ENCODE data around the gene MRPL52.

Gene MRPL52

DNA sequence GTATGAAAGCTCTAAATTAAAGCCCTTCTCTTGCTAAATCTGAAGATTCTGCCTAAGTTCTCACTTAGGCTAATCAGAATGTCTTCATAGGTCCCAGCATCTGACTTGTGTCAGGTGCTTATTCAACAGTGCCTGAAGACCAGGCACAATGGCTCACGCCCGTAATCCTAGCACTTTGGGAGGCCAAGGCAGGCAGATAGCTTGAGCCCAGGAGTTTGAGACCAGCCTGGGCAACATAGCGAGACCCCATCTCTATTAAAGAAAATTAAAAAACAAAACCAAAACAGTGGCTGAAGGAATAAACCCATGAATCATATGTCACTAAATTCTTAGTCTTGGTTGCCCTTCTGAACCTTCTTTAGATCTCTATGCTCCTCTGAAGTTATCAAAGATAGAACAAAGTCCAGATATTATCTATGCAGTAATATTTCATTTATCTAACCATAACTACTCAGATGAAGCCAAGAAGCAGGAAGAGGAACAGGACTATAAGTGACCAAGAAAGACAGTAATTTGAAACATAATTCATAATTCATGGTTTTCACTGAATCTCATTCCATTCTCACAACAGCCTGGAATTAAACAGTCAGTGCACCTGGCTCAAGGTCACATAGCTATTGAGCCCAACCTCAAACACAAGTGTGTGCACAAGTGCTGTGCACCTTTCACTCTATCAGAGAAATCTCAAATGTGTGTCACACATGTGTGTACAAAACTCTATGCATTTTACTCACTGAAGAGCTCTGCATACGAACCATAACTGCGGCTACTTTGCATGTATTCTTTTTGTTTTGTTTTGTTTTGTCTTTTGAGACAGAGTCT, 21.1 kb upstream of the MRPL52 start:
- Histone ChIP-seq H3K36me3 (ENCODE audit: control insufficient read depth in 2 of 2, insufficient read depth in 2 of 2, low read length in 2 of 2) (no peaks in the 10 kb centered on the region), H3K27ac (ENCODE audit: low read depth in 2 of 2, low read length in 2 of 2) (no peak overlapping the region)

DNA sequence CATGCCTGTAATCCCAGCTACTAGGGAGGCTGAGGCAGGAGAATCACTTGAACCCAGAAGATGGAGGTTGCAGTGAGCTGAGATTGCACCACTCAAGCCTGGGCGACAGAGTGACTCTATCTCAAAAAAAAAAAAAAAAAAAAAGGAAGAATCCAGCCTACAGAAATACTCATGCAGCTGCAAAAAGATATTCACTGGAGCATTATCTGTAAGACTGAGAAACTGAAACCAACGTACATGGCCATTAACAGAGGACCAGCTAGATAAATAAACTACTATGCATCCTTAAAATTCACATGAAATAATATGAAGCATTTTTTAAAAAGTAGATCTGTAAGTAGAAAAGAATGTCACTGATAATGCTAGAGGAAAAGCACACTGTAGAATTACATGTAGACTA, 18.0 kb upstream of the MRPL52 start:
- Histone ChIP-seq H3K27me3 (ENCODE audit: control insufficient read depth in 2 of 2, insufficient read depth in 2 of 2, low read length in 2 of 2) (no peaks in the 10 kb centered on the region), H3K4me3 (ENCODE audit: low read length in 2 of 2) (no peak overlapping the region)

More for the DNA sequence above, 21.1 kb upstream of the MRPL52 start:
- Histone ChIP-seq H3K27me3 (ENCODE audit: control insufficient read depth in 2 of 2, insufficient read depth in 2 of 2, low read length in 2 of 2) (no peaks in the 10 kb centered on the region), H3K4me1 (ENCODE audit: control insufficient read depth in 2 of 2, insufficient read depth in 2 of 2, low read length in 2 of 2) (peaks cover 0 to 2% of the 10 kb centered on the region in 2 donors), H3K9ac (ENCODE audit: low read depth in 1 of 2, low read length in 2 of 2) (no peak overlapping the region), H3K9me3 (ENCODE audit: control insufficient read depth in 2 of 2, low read length in 2 of 2) (no peaks in the 10 kb centered on the region), H3K4me3 (ENCODE audit: low read length in 2 of 2) (no peak overlapping the region)

DNA sequence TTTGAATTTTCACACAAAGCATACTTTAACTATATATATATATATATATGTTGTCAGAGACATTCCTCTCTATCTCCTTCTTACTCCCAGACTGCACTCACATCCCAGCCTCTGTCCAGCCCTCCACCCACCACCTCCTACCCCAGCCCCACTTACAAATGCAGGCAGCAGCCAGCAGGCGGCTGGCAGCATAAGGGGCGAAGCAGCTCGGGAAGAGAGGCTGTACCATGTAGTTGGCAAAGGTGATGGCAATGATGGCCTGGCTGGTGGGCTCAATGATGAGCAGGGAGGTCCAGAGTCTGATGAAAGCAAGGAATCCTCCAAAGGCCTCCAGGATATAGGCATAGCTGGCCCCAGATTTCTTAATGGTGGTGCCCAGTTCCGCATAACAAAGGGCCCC, 16.9 kb upstream of the MRPL52 start:
- Histone ChIP-seq H3K9ac (ENCODE audit: low read depth in 1 of 2, low read length in 2 of 2) (no peak overlapping the region), H3K4me1 (ENCODE audit: control insufficient read depth in 2 of 2, insufficient read depth in 2 of 2, low read length in 2 of 2) (peaks cover 5 to 10% of the 10 kb centered on the region in 2 donors), H3K36me3 (ENCODE audit: control insufficient read depth in 2 of 2, insufficient read depth in 2 of 2, low read length in 2 of 2) (no peaks in the 10 kb centered on the region), H3K4me3 (ENCODE audit: low read length in 2 of 2) (peak overlapping the region in 1 of 2 donors; percentile 31), H3K9me3 (ENCODE audit: control insufficient read depth in 2 of 2, low read length in 2 of 2) (no peaks in the 10 kb centered on the region), H3K27ac (ENCODE audit: low read depth in 2 of 2, low read length in 2 of 2) (no peak overlapping the region), H3K27me3 (ENCODE audit: control insufficient read depth in 2 of 2, insufficient read depth in 2 of 2, low read length in 2 of 2) (no peaks in the 10 kb centered on the region)

More for the DNA sequence above, 18.0 kb upstream of the MRPL52 start:
- H3K27ac ChIP-seq (ENCODE audit: low read depth in 2 of 2, low read length in 2 of 2) = no peak overlapping the region
- no peaks in the 10 kb centered on the region for H3K36me3 ChIP-seq (ENCODE audit: control insufficient read depth in 2 of 2, insufficient read depth in 2 of 2, low read length in 2 of 2)
- no peak overlapping the region for H3K9ac ChIP-seq (ENCODE audit: low read depth in 1 of 2, low read length in 2 of 2)
- H3K4me1 ChIP-seq (ENCODE audit: control insufficient read depth in 2 of 2, insufficient read depth in 2 of 2, low read length in 2 of 2) = peaks cover 5 to 12% of the 10 kb centered on the region in 2 donors
- H3K9me3 ChIP-seq (ENCODE audit: control insufficient read depth in 2 of 2, low read length in 2 of 2) = no peaks in the 10 kb centered on the region

DNA sequence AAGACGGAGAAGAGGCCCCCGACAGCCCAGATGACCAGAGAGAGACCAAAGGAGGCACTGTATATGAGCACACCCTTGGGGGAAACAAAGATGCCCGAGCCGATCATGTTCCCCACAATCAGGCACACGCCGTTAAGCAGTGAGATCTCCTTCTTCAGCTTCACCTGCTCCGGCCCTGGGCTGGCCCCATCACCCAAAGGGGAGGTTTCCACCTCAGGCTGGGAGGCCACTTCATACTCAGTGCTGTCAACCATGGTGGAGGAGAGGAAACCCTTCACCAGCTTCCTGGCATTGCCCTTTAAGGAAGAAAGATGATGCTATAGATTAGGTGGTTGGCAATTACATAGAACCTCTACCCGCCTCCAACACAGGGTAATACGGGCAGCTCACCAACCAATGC, 16.5 kb upstream of the MRPL52 start:
- H3K27ac ChIP-seq (ENCODE audit: low read depth in 2 of 2, low read length in 2 of 2) = no peak overlapping the region
- H3K9ac ChIP-seq (ENCODE audit: low read depth in 1 of 2, low read length in 2 of 2) = no peak overlapping the region
- no peak overlapping the region for H3K4me3 ChIP-seq (ENCODE audit: low read length in 2 of 2)

DNA sequence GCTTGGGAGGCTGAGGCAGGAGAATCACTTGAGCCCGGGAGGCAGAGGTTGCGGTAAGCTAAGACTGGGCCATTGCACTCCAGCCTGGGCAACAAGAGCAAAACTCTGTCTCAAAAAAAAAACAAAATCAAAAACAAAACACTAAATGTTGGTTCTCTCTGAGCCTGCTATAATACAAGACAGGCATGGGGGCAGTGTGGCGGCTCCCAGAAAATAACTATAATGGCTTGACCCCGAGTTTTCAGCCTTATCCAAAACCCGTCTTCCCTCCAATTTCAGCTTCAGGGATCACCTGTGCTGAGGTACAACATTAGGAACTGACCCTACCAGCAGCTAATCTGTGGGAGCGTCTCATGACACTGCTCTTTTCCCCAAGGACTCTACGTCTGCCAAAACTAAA, 15.3 kb upstream of the MRPL52 start:
- Histone ChIP-seq H3K36me3 (ENCODE audit: control insufficient read depth in 2 of 2, insufficient read depth in 2 of 2, low read length in 2 of 2) (no peaks in the 10 kb centered on the region), H3K4me1 (ENCODE audit: control insufficient read depth in 2 of 2, insufficient read depth in 2 of 2, low read length in 2 of 2) (peaks cover 9 to 11% of the 10 kb centered on the region in 2 donors), H3K27ac (ENCODE audit: low read depth in 2 of 2, low read length in 2 of 2) (peak overlapping the region in 1 of 2 donors; percentile 49), H3K9me3 (ENCODE audit: control insufficient read depth in 2 of 2, low read length in 2 of 2) (no peaks in the 10 kb centered on the region), H3K4me3 (ENCODE audit: low read length in 2 of 2) (peak overlapping the region in 1 of 2 donors; percentile 61), H3K9ac (ENCODE audit: low read depth in 1 of 2, low read length in 2 of 2) (no peak overlapping the region), H3K27me3 (ENCODE audit: control insufficient read depth in 2 of 2, insufficient read depth in 2 of 2, low read length in 2 of 2) (no peaks in the 10 kb centered on the region)

More for the DNA sequence above, 16.5 kb upstream of the MRPL52 start:
- H3K9me3 ChIP-seq (ENCODE audit: control insufficient read depth in 2 of 2, low read length in 2 of 2) = no peaks in the 10 kb centered on the region
- no peaks in the 10 kb centered on the region for H3K36me3 ChIP-seq (ENCODE audit: control insufficient read depth in 2 of 2, insufficient read depth in 2 of 2, low read length in 2 of 2)
- H3K4me1 ChIP-seq (ENCODE audit: control insufficient read depth in 2 of 2, insufficient read depth in 2 of 2, low read length in 2 of 2) = peaks cover 5 to 10% of the 10 kb centered on the region in 2 donors
- H3K27me3 ChIP-seq (ENCODE audit: control insufficient read depth in 2 of 2, insufficient read depth in 2 of 2, low read length in 2 of 2) = no peaks in the 10 kb centered on the region

DNA sequence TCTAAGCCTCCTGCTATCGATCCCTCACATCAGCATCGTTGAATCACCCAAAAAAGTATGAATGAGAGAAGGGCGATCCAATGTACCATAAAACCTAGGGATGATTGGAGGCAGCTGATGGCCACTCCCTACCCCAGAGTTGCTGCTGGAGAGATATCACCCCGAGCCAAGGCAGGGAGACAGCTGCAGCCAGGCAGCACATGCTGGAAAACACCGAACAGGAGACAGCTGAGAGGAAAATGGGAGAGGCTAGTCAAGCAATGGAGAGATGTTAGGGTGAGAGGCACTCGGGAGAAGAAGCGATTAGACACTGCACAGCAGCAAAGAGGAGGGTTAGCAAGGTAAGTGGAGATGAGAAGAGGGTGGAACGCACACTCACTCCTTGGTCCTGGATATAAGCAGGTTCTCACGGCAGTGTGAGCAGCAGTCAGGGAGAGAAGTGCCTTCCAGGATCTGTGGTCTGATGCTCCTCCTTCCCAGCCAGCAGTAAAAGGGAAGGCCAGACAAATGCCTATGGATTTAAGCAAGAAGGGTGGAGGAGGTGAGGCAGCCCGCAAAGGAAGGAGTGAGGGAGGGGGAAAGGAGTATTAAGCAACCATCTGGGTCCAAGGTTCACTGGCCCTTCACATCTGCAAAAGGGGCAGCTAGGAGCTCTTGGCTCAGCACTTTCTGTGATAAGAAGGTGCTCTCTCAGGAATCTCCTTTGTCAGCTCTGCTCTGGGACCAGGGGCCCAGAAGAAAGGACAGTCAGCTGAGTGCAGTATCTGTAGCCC, 14.6 kb upstream of the MRPL52 start, which contains the start of gene SLC7A7:
SLC7A7 (minus strand) TSS at position 495 of the 773 bp plus-strand sequence. CDS start 2,037 bp downstream, outside the sequence.
- Histone ChIP-seq H3K9me3 (ENCODE audit: control insufficient read depth in 2 of 2, low read length in 2 of 2) (no peaks in the 10 kb centered on the region), H3K4me3 (ENCODE audit: low read length in 2 of 2) (peak within 1 kb of the TSS; percentile 31 to 61), H3K9ac (ENCODE audit: low read depth in 1 of 2, low read length in 2 of 2) (no peak within 1 kb of the TSS), H3K27ac (ENCODE audit: low read depth in 2 of 2, low read length in 2 of 2) (peak within 1 kb of the TSS; percentile 49 to 61), H3K27me3 (ENCODE audit: control insufficient read depth in 2 of 2, insufficient read depth in 2 of 2, low read length in 2 of 2) (no peaks in the 10 kb centered on the region), H3K4me1 (ENCODE audit: control insufficient read depth in 2 of 2, insufficient read depth in 2 of 2, low read length in 2 of 2) (peaks cover 9 to 17% of the 10 kb centered on the region in 2 donors), H3K36me3 (ENCODE audit: control insufficient read depth in 2 of 2, insufficient read depth in 2 of 2, low read length in 2 of 2) (no peaks in the 10 kb centered on the region)

DNA sequence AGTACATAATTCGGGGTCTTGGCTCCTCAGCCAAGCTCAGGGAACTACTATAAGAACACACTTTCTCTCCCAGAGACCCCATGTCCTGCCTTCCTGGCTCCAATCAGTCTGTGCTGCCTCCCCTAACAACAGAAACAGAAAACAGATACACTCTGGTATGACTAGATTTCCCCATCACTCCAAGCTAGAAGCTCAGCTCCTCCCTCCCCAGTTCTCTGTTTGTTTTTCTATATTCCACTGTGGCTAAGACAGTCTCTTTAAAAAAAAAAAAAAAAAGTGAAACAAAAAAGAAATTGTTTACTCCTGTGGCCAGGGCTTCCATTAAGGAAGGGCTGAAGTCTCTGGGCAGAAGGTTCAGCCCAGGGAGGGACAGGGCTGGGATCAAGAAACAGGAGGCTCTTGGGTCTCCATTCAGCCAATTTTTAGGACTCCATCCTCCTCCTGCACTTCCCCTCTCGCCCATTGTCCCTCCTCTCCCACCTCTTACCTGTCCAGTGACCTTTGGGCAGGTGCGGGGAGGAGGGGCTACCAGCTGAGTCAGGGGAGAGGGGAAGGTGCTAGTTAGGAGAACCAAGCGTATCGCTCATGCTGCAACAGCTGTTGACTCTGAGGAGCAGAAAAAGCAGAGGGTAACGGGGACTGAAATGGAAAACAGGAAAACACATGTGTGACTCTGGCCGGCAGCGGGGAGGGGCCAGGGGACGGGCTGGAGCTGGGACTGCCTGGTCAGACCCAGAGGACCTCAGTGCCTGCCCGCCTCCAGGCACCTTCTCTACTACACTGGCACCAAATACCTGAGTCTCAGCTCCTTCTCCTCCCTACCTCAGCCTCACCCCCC, 10.3 kb upstream of the MRPL52 start:
- no peaks in the 10 kb centered on the region for H3K36me3 ChIP-seq (ENCODE audit: control insufficient read depth in 2 of 2, insufficient read depth in 2 of 2, low read length in 2 of 2)
- peak overlapping the region; percentile 29 to 52 for H3K9ac ChIP-seq (ENCODE audit: low read depth in 1 of 2, low read length in 2 of 2)
- no peaks in the 10 kb centered on the region for H3K9me3 ChIP-seq (ENCODE audit: control insufficient read depth in 2 of 2, low read length in 2 of 2)
- H3K27ac ChIP-seq (ENCODE audit: low read depth in 2 of 2, low read length in 2 of 2) = peak overlapping the region; percentile 73 to 82
- H3K27me3 ChIP-seq (ENCODE audit: control insufficient read depth in 2 of 2, insufficient read depth in 2 of 2, low read length in 2 of 2) = no peaks in the 10 kb centered on the region
- peaks cover 20 to 25% of the 10 kb centered on the region in 2 donors for H3K4me1 ChIP-seq (ENCODE audit: control insufficient read depth in 2 of 2, insufficient read depth in 2 of 2, low read length in 2 of 2)
- H3K4me3 ChIP-seq (ENCODE audit: low read length in 2 of 2) = peak overlapping the region; percentile 32 to 66

DNA sequence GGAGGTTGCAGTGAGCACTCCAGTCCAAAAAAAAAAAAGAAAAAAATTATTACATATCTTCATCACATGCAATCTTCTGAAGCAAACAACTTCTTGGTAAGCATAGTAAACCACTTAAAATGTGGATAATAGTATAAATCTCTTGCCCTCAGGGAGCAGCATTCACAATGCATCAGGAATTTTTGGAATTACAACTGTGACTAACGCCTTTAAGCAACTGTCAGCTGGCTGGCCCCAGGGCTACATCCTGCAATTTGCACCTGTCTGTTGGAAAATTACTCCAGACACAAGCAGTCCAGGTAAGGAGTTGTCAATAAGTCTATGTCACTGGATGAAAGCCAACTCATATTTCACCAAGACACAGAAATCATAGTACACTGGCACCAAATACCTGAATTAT, 9.0 kb upstream of the MRPL52 start:
- Histone ChIP-seq H3K27ac (ENCODE audit: low read depth in 2 of 2, low read length in 2 of 2) (no peak overlapping the region), H3K27me3 (ENCODE audit: control insufficient read depth in 2 of 2, insufficient read depth in 2 of 2, low read length in 2 of 2) (no peaks in the 10 kb centered on the region), H3K36me3 (ENCODE audit: control insufficient read depth in 2 of 2, insufficient read depth in 2 of 2, low read length in 2 of 2) (no peaks in the 10 kb centered on the region), H3K9me3 (ENCODE audit: control insufficient read depth in 2 of 2, low read length in 2 of 2) (no peaks in the 10 kb centered on the region), H3K4me3 (ENCODE audit: low read length in 2 of 2) (no peak overlapping the region), H3K9ac (ENCODE audit: low read depth in 1 of 2, low read length in 2 of 2) (no peak overlapping the region), H3K4me1 (ENCODE audit: control insufficient read depth in 2 of 2, insufficient read depth in 2 of 2, low read length in 2 of 2) (peaks cover 15% of the 10 kb centered on the region in 2 donors)

DNA sequence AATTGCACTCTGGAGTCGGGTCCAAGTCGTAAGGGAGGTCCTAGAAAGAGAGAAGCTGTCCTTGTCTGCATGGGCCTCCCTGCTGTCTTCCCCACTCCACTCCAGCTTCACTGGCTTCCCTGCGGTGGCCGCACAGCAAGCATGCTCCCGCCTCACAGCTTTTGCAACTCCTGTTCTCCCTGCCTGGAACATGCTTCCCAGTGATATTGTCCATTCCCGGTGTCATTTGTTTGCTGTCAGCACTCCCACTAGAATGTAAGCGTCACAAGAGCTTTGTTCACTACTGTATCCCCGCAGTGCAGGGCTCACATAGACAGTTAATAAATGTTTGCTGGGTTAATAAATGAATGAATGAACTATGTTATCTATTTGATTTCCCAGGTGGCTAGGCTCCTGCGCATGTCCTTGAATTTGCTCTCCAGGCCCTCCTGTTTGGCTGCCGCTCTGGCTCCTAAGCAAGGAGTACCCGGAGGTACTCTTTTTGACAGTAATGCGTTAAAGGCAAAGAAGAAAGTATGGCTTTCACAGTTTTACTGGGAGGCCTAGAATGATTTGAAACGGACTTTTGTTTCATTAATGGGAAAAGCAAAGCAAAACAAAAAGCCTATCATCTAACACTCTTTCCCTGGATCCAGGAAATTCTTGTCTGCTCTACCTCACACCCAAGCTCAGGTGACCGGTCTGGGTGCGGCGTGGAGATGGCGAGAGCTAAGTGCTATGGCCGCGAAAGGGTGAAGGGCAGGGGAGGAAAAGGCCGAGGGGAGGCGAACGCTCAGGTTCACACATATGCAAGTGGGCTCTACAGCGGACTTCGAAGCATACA, 8.3 kb upstream of the MRPL52 start:
- Histone ChIP-seq H3K9me3 (ENCODE audit: control insufficient read depth in 2 of 2, low read length in 2 of 2) (no peaks in the 10 kb centered on the region), H3K36me3 (ENCODE audit: control insufficient read depth in 2 of 2, insufficient read depth in 2 of 2, low read length in 2 of 2) (no peaks in the 10 kb centered on the region), H3K27ac (ENCODE audit: low read depth in 2 of 2, low read length in 2 of 2) (no peak overlapping the region), H3K4me3 (ENCODE audit: low read length in 2 of 2) (no peak overlapping the region), H3K4me1 (ENCODE audit: control insufficient read depth in 2 of 2, insufficient read depth in 2 of 2, low read length in 2 of 2) (peaks cover 15% of the 10 kb centered on the region in 2 donors), H3K27me3 (ENCODE audit: control insufficient read depth in 2 of 2, insufficient read depth in 2 of 2, low read length in 2 of 2) (no peaks in the 10 kb centered on the region), H3K9ac (ENCODE audit: low read depth in 1 of 2, low read length in 2 of 2) (no peak overlapping the region)
